ENCODE results near the gene CDH2.

GRCh38 chr18:28018351-28018750 is 158.6 kb downstream of the CDH2 start:
- TF ChIP-seq POLR2AphosphoS5 (IDR thresholded peaks at IDR 0.05; ENCODE audit: low read depth, low read length) (no peak), CTCF (IDR thresholded peaks at IDR 0.05) (no peak), SIN3A (IDR thresholded peaks at IDR 0.05; ENCODE audit: borderline replicate concordance, insufficient read depth, low read depth, low read length) (no peak), REST (IDR thresholded peaks at IDR 0.05; ENCODE audit: insufficient read depth in 1 of 2, low read depth in 2 of 2, low read length in 1 of 2) (no peak)
